BLaER1 (cell line): ENCODE data around the gene TRPM8.
"Not testable (repeated sequence)": the region's sequence is repeated elsewhere in the genome, so short reads cannot be mapped to it uniquely, and the experiment has no call there.

ENCODE experiments used
- H3K27ac ChIP-seq: shearing (Covaris generic); formaldehyde crosslinking; 2 replicates; pipeline ENCODE4 v1.8.1; 2022
- H3K27me3 ChIP-seq: shearing (Covaris generic); formaldehyde crosslinking; 2 replicates; pipeline ENCODE4 v1.8.1; 2022
- H3K36me3 ChIP-seq: shearing (Covaris generic); formaldehyde crosslinking; 2 replicates; pipeline ENCODE4 v1.8.1; 2022
- H3K4me1 ChIP-seq: shearing (Covaris generic); formaldehyde crosslinking; 2 replicates; pipeline ENCODE4 v1.8.1; 2022
- H3K4me2 ChIP-seq: shearing (Covaris generic); formaldehyde crosslinking; 2 replicates; pipeline ENCODE4 v1.8.1; 2022
- H3K4me3 ChIP-seq: shearing (Covaris generic); formaldehyde crosslinking; 2 replicates; pipeline ENCODE4 v1.8.1; 2022
- H3K9ac ChIP-seq: shearing (Covaris generic); formaldehyde crosslinking; 2 replicates; pipeline ENCODE4 v1.8.1; 2022
- H3K9me3 ChIP-seq: shearing (Covaris generic); formaldehyde crosslinking; 2 replicates; pipeline ENCODE4 v1.8.1; 2022
- H4K20me1 ChIP-seq: shearing (Covaris generic); formaldehyde crosslinking; 2 replicates; pipeline ENCODE4 v1.8.1; 2022
- Cebpa-rat ChIP-seq: shearing (Covaris generic); IDR thresholded peaks from 2 replicates; pipeline ENCODE4 v1.8.1; 2022

TRPM8 gene

DNA sequence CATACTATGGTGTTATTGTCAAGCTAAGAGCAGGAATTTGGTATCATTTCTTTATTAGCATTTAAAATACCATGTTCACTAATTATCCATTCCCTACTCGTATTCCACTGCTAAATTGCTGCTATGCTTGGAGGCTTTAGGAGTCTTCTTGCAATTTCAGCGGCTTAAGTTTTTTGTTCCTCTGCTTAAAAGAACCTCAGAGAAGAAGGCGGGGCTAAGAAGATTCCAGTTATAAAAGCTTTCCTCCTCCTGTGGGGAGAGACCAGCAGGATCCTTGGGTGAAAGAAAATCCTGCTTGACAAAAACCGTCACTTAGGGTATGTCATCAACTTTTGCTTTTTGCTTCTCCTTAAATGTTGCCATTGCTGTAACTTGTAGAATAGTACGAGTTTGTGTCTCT, at the start of gene TRPM8:
Gene TRPM8 (plus strand): TSS at position 258 of the 400 bp plus-strand sequence. CDS start 9,165 bp downstream, outside the sequence.
- no peak for TF ChIP-seq Cebpa-rat
- Histone ChIP-seq H3K4me3 (no peak within 1 kb of the TSS), H3K9ac (no peak within 1 kb of the TSS), H3K4me1 (peaks cover 17% of the 10 kb centered on the region), H3K9me3 (no peaks in the 10 kb centered on the region), H3K27ac (no peak within 1 kb of the TSS), H3K4me2 (no peak within 1 kb of the TSS), H3K27me3 (no peaks in the 10 kb centered on the region), H4K20me1 (no peaks in the 10 kb centered on the region), H3K36me3 (no peaks in the 10 kb centered on the region)

DNA sequence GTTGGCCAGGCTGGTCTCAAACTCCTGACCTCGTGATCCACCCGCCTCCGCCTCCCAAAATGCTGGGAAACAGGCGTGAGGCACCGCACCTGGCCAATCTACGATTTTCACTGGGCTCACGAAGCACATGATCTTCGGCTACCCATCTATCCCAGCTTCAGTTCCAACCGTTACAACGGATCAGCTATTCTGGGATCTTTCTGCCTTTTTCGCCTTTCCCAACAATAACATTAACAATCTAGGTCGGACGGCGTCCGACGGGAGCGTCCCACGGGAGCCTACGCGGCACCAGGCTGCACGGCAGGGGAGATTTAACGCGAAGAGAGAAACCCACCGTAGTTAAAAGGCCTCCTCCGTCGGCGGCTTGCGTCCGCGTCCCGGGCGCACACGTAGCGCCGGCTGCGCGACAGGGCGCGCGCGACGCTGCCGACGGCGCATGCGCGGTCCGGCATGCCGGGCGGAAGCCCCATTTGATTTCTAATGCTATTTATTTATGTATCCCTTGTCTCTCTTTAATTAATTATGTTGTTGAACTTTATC, 49.1 kb upstream of the TRPM8 start, which contains the start of gene MSL3B:
Gene MSL3B (minus strand): TSS at position 394 of the 540 bp plus-strand sequence.
- Histone ChIP-seq H3K9ac (no peak within 1 kb of the TSS), H3K27me3 (no peaks in the 10 kb centered on the region), H3K4me3 (no peak within 1 kb of the TSS), H3K27ac (no peak within 1 kb of the TSS), H3K4me2 (no peak within 1 kb of the TSS), H4K20me1 (no peaks in the 10 kb centered on the region), H3K9me3 (peaks cover 5% of the 10 kb centered on the region), H3K4me1 (no peaks in the 10 kb centered on the region), H3K36me3 (no peaks in the 10 kb centered on the region)
- no peak for TF ChIP-seq Cebpa-rat

DNA sequence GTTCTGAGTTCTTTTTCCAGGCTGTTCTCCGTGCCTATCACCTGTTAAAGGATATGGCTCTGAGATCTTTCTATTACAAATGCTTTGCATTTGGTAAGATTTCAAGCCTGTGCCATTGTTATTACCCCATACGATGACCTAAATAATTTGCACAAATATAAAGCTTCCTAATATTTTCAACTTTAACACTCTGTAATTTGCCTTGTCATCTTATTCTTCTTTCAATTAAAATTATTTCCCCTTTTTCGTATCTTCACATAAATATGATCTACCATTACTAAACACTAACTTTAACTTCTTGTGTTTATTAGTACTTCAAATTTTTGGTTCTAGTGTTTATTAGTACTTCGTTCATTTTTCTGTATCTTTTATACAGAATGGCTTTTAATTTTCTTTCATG, 45.7 kb upstream of the TRPM8 start:
- H3K27me3 ChIP-seq, result no peaks in the 10 kb centered on the region
- peaks cover 5% of the 10 kb centered on the region for H3K9me3 ChIP-seq
- no peak overlapping the region for H3K4me3 ChIP-seq
- no peak overlapping the region for H3K9ac ChIP-seq
- no peaks in the 10 kb centered on the region for H3K36me3 ChIP-seq
- no peak for TF ChIP-seq Cebpa-rat
- no peak overlapping the region for H3K4me2 ChIP-seq
- H3K4me1 ChIP-seq, result no peaks in the 10 kb centered on the region
- H4K20me1 ChIP-seq, result no peaks in the 10 kb centered on the region
- no peak overlapping the region for H3K27ac ChIP-seq

DNA sequence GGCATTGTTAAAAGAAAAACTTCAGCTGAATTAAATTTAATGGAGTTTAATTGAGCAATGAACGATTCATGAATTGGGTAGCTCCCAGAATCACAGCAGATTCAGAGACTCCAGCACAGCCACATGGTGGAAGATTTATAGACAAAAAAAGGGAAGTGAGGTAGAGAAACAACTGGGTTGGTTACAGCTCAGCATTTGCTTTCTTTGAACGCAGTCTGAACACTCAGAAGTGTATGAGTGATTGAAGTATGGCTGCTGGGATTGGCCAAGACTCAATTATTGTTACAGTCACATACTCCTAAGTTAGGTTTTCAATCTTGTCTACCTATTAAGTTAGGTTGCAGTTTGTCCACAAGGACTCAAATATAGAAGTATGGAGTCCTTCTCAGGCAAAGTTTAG, 45.0 kb upstream of the TRPM8 start:
- H3K4me2 ChIP-seq, H3K9ac ChIP-seq, H3K4me3 ChIP-seq, H3K36me3 ChIP-seq, H3K27ac ChIP-seq, H3K9me3 ChIP-seq, H4K20me1 ChIP-seq, H3K4me1 ChIP-seq, H3K27me3 ChIP-seq: not testable (repeated sequence)

DNA sequence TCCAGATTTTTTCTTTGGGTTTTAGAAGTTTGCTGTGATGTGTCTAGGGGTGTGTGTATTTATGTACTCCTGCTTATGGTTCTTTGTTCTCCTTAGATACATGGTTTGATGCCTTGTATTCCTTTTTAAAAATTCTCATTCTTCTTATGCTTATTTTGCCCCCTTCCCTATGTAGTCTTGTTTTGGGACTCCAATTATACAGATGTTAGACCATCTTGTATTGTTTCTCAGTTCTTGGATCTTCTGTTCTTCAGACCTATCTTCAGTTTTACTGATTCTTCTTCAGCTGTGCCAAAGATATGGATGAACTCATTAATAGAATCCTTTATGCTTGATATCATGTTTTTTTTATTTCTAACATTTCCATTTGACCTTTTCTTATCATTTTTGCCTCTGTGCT, 34.8 kb upstream of the TRPM8 start:
- H3K27ac ChIP-seq, result no peak overlapping the region
- H3K4me1 ChIP-seq, result no peaks in the 10 kb centered on the region
- no peaks in the 10 kb centered on the region for H3K36me3 ChIP-seq
- no peak overlapping the region for H3K4me3 ChIP-seq
- no peak overlapping the region for H3K9ac ChIP-seq
- H3K4me2 ChIP-seq, result no peak overlapping the region
- H3K27me3 ChIP-seq, result no peaks in the 10 kb centered on the region
- TF ChIP-seq Cebpa-rat, result no peak
- H3K9me3 ChIP-seq, result peaks cover 22% of the 10 kb centered on the region
- H4K20me1 ChIP-seq, result no peaks in the 10 kb centered on the region

- TF ChIP-seq Cebpa-rat, result no peak
Measured at GRCh38 chr2:233892793-233893192, 24.4 kb upstream of the TRPM8 start.

DNA sequence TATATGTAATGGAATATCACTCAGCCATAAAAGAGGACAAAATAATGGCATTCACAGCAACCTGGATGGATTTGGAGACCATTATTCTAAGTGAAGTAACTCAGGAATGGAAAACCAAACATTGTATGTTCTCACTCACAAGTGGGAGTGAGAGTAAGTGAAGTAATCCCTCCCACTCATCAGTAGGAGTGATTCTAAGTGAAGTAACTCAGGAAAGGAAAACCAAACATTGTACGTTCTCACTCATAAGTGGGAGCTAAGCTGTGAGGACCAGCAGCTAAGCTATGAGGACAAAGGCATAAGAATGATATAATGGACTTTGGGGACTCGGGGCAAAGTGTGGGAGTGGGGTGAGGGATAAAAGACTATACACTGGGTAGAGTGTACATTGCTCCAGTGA, 20.9 kb upstream of the TRPM8 start:
- H3K27me3 ChIP-seq, H3K4me3 ChIP-seq, H3K27ac ChIP-seq, H3K9ac ChIP-seq, H3K4me1 ChIP-seq, H3K36me3 ChIP-seq, H3K4me2 ChIP-seq, H3K9me3 ChIP-seq, H4K20me1 ChIP-seq: not testable (repeated sequence)

More at GRCh38 chr2:233892793-233893192, 24.4 kb upstream of the TRPM8 start:
- Histone ChIP-seq H3K4me1 (peaks cover 12% of the 10 kb centered on the region), H3K36me3 (no peaks in the 10 kb centered on the region), H3K9ac (no peak overlapping the region), H3K27ac (no peak overlapping the region), H4K20me1 (no peaks in the 10 kb centered on the region), H3K4me2 (no peak overlapping the region), H3K27me3 (no peaks in the 10 kb centered on the region), H3K9me3 (no peaks in the 10 kb centered on the region), H3K4me3 (no peak overlapping the region)

DNA sequence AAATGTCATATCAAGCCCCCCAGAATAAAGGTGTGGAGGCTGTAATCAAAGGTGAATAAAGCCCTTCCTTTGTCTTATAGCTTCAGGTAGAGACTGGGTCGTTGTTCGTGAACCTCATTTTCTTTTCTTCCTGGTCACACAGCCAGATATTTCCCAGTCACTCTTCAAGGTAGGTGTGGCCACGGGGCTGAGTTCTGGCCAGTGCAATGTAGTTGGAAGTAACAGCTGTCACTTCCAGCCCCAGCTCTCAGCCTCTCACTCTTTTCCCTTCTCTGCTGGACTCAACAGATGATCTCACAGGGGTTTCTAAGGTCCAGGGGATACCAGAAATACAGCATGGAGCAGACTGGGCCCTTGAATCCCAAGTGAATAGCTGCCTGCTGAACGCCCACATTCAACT, 15.8 kb upstream of the TRPM8 start:
- no peak for TF ChIP-seq Cebpa-rat
- no peaks in the 10 kb centered on the region for H3K36me3 ChIP-seq
- no peak overlapping the region for H3K27ac ChIP-seq
- no peak overlapping the region for H3K4me2 ChIP-seq
- no peak overlapping the region for H3K4me3 ChIP-seq
- no peaks in the 10 kb centered on the region for H3K9me3 ChIP-seq
- no peaks in the 10 kb centered on the region for H3K4me1 ChIP-seq
- no peak overlapping the region for H3K9ac ChIP-seq
- H3K27me3 ChIP-seq, result no peaks in the 10 kb centered on the region
- no peaks in the 10 kb centered on the region for H4K20me1 ChIP-seq

GRCh38 chr2:233901884-233902283, 15.3 kb upstream of the TRPM8 start:
- H3K36me3 ChIP-seq, result no peaks in the 10 kb centered on the region
- no peaks in the 10 kb centered on the region for H4K20me1 ChIP-seq
- H3K9ac ChIP-seq, result no peak overlapping the region
- no peak overlapping the region for H3K27ac ChIP-seq
- H3K4me2 ChIP-seq, result no peak overlapping the region
- H3K4me1 ChIP-seq, result no peaks in the 10 kb centered on the region
- H3K9me3 ChIP-seq, result no peaks in the 10 kb centered on the region
- H3K4me3 ChIP-seq, result no peak overlapping the region
- TF ChIP-seq Cebpa-rat, result no peak
- H3K27me3 ChIP-seq, result no peaks in the 10 kb centered on the region

DNA sequence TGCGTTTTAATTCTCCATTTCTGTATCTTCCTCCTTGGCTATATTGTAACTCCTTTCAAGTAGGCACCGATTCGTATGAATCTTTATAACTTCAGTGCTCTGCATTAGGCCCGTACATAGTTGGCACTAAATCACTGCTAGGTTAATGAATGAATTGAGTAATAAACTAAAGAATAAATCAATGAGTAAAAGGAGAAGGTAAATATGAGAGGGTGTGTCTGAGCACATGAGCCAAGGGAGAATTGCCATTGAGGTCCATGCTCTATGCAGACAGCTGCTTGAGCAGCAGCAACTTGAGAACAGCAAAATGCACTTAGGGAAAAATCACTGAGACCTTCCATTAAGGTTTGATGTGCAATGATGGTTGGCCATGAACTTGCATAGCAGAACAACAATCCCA, 11.2 kb upstream of the TRPM8 start:
- Histone ChIP-seq H4K20me1 (no peaks in the 10 kb centered on the region), H3K9ac (no peak overlapping the region), H3K4me2 (no peak overlapping the region), H3K4me1 (no peaks in the 10 kb centered on the region), H3K36me3 (no peaks in the 10 kb centered on the region), H3K27me3 (no peaks in the 10 kb centered on the region), H3K9me3 (no peaks in the 10 kb centered on the region), H3K4me3 (no peak overlapping the region), H3K27ac (no peak overlapping the region)
- no peak for TF ChIP-seq Cebpa-rat

DNA sequence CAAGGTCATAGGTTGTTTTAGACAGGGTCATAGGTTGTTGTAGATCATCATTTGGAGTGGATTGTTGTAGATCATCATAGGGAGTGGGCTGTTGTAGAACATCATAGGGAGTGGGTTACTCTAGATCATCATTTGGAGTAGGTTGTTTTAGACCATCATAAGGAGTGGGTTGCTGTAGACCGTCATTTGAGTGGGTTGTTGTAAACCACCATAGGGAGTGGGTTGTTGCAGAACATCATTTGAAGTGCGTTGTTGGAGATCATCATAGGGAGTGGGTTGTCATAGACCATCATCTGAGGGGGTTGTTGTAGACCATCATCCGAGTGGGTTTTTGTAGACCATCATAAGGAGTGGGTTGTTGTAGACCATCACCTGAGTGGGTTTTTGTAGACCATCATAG, 9.5 kb upstream of the TRPM8 start:
- Histone ChIP-seq H4K20me1 (no peaks in the 10 kb centered on the region), H3K36me3 (no peaks in the 10 kb centered on the region), H3K4me2 (no peak overlapping the region), H3K9ac (no peak overlapping the region), H3K4me3 (no peak overlapping the region), H3K27ac (no peak overlapping the region), H3K27me3 (no peaks in the 10 kb centered on the region), H3K9me3 (no peaks in the 10 kb centered on the region), H3K4me1 (no peaks in the 10 kb centered on the region)
- no peak for TF ChIP-seq Cebpa-rat
